HepG2 (cell line): ENCODE data around the gene TMEM117. TPM values are rescaled to one million over a fixed set of nuclear protein-coding genes. Genes with fewer than 3 reads are reported as not detected.

Source experiments
- ATAC-seq: fragments of 200-7000 bp; cut with Tn5 transposase; 3 replicates; pipeline ENCODE4 v1.9.1; 2020; ENCODE audit warnings: mild to moderate bottlenecking, moderate library complexity
- BruUV-seq: library from RNA; stranded (reverse); fragments of 400-500 nt; replicated peaks from 2 replicates; lab custom pipeline; 2021; lab: Mats Ljungman, UMichigan
- CTCF ChIA-PET: fragments of 300-600 bp; formaldehyde crosslinking; extraction: SDS; loops from one replicate; lab custom pipeline; 2021; ENCODE audit warnings: low total read pairs, inconsistent platforms, low intra/inter-chr PET ratio; lab: Yijun Ruan, JAX
- POLR2A ChIA-PET: fragments of 350-600 bp; sonication (Branson Sonifier 250); formaldehyde crosslinking; loops from one replicate; lab custom pipeline; 2020; ENCODE audit warnings: antibody characterized with exemption, inconsistent platforms; lab: Yijun Ruan, JAX
- DNase-seq: peaks from one replicate; pipeline ENCODE4 v3.0.0-alpha.2; 2015; ENCODE audit warnings: low spot score
- FAIRE-seq: peaks from 3 replicates; lab custom pipeline; 2011; peaks lifted over from hg19 to GRCh38; lab: Jason Lieb, UNC
- H2AFZ ChIP-seq: one replicate; pipeline ENCODE4 v1.6.1; 2011; ENCODE audit warnings: low read length, inconsistent platforms
- H3K27ac ChIP-seq: fragments of 300-600 bp; 3 replicates; pipeline ENCODE4 v1.8.0; 2011; ENCODE audit warnings: mixed run types, mild to moderate bottlenecking, mixed read lengths, low read length, inconsistent platforms; ENCODE audit not compliant: insufficient read depth; ENCODE audit errors: extremely low read length
- H3K27me3 ChIP-seq, 2 experiments: fragments of 200-600 bp in 1 of 2; 2 replicates in 1 of 2; 3 replicates in 1 of 2; pipeline versions ENCODE4 v1.6.0 to v1.8.0; 2011; ENCODE audit warnings: low read length in 2 of 2, mild to moderate bottlenecking in 2 of 2, moderate library complexity in 2 of 2, inconsistent platforms in 1 of 2; ENCODE audit not compliant: insufficient read depth in 2 of 2, control insufficient read depth in 1 of 2
- H3K36me3 ChIP-seq, 2 experiments: fragments of 200-600 bp in 1 of 2; replicated peaks in 1 of 2; 2 replicates in 1 of 2; 3 replicates in 1 of 2; pipeline versions ENCODE4 v1.5.1 to v1.8.0; 2011; ENCODE audit warnings: low read length in 2 of 2, inconsistent platforms in 1 of 2; ENCODE audit not compliant: insufficient read depth in 2 of 2, control insufficient read depth in 1 of 2
- H3K4me1 ChIP-seq: 2 replicates; pipeline ENCODE4 v1.5.1; 2012; ENCODE audit warnings: low read length, inconsistent platforms; ENCODE audit not compliant: insufficient read depth
- H3K4me2 ChIP-seq: 2 replicates; pipeline ENCODE4 v1.6.0; 2011; ENCODE audit warnings: low read depth, low read length, inconsistent platforms
- H3K4me3 ChIP-seq, 3 experiments: fragments of 200-600 bp in 1 of 3; sonication (generic), shearing (Covaris generic) in 1 of 3; replicated peaks in 1 of 3; 2 replicates each; pipeline ENCODE4 v1.5.1; 2011 to 2016; ENCODE audit warnings: low read length in 3 of 3, inconsistent platforms in 2 of 3, low read depth in 2 of 3, mild to moderate bottlenecking in 2 of 3, control low read depth in 1 of 3, mixed read lengths in 1 of 3; ENCODE audit not compliant: insufficient read depth in 1 of 3
- H3K79me2 ChIP-seq: one replicate; pipeline ENCODE4 v1.6.1; 2011; ENCODE audit warnings: low read length, inconsistent platforms; ENCODE audit not compliant: insufficient read depth
- H3K9ac ChIP-seq: 2 replicates; pipeline ENCODE4 v1.6.0; 2011; ENCODE audit warnings: mild to moderate bottlenecking, low read depth, low read length, inconsistent platforms; ENCODE audit not compliant: insufficient read depth
- H3K9me3 ChIP-seq: 2 replicates; pipeline ENCODE4 v1.5.1; 2012; ENCODE audit warnings: mild to moderate bottlenecking, low read length
- H4K20me1 ChIP-seq: 2 replicates; pipeline ENCODE4 v1.6.0; 2011; ENCODE audit warnings: inconsistent platforms, mild to moderate bottlenecking, low read length, moderate library complexity; ENCODE audit not compliant: insufficient read depth
- ARNT2 ChIP-seq: sonication (generic); formaldehyde crosslinking; IDR thresholded peaks from 2 replicates; pipeline ENCODE4 v1.8.0; 2022; ENCODE audit warnings: mild to moderate bottlenecking, low read depth, missing genetic modification reagents, moderate library complexity
- DNMT3B ChIP-seq: conservative IDR thresholded peaks from 2 replicates; pipeline ENCODE4 v1.6.1; 2016; ENCODE audit warnings: missing biosample characterization, control low read depth
- MTA1 ChIP-seq: sonication (generic); formaldehyde crosslinking; IDR thresholded peaks from 2 replicates; pipeline ENCODE4 v1.4.0; 2020; ENCODE audit warnings: missing genetic modification reagents, mild to moderate bottlenecking, borderline replicate concordance
- MTF2 ChIP-seq: sonication (generic); formaldehyde crosslinking; IDR thresholded peaks from 2 replicates; pipeline ENCODE4 v1.5.0; 2020; ENCODE audit warnings: missing genetic modification reagents, borderline replicate concordance
- NCOR1 ChIP-seq: fragments of 200-600 bp; sonication (generic); IDR thresholded peaks from 2 replicates; pipeline ENCODE4 v1.7.0; 2017; ENCODE audit warnings: antibody characterized with exemption, low read length, borderline replicate concordance
- NR2F6 ChIP-seq, 2 experiments: IDR thresholded peaks; 2 replicates each; pipeline ENCODE4 v1.6.1; 2016; ENCODE audit warnings: antibody characterized with exemption in 1 of 2, mild to moderate bottlenecking in 1 of 2
- TBL1XR1 ChIP-seq: fragments of 150-350 bp; IDR thresholded peaks from 2 replicates; pipeline ENCODE4 v1.6.1; 2014; ENCODE audit warnings: borderline replicate concordance, low read length; ENCODE audit not compliant: partially characterized antibody
- TBP ChIP-seq: sonication (generic); formaldehyde crosslinking; IDR thresholded peaks from 2 replicates; pipeline ENCODE4 v1.5.0; 2020; ENCODE audit warnings: missing genetic modification reagents
- ZSCAN22 ChIP-seq: sonication (generic); formaldehyde crosslinking; IDR thresholded peaks from 2 replicates; pipeline ENCODE4 v1.4.0; 2020; ENCODE audit warnings: mild to moderate bottlenecking, missing genetic modification reagents
- WGBS: methylation state at CpG from one replicate; pipeline ENCODE4 v1.1.6; 2017; ENCODE audit warnings: low lambda C conversion rate; 5-methylcytosine and 5-hydroxymethylcytosine counted together
- in situ Hi-C: cut with HindIII; loops from 2 replicates; pipeline ENCODE4 v1.10.0; 2017; ENCODE audit warnings: low pct_unique_long_range_greater_than_20kb; ENCODE audit not compliant: extremely low pct_ligation_motif_present
- intact Hi-C: fragments of 100-400 bp; cut with micrococcal nuclease; formaldehyde crosslinking; loops from one replicate; pipeline ENCODE4 v1.10.0; 2022; ENCODE audit not compliant: unreplicated experiment
- polyA plus RNA-seq, 8 experiments: library from polyadenylated mRNA; depleted of rRNA in 3 of 8; stranded (reverse) in 7 of 8; unstranded in 1 of 8; fragments of >200 nt; fragmentation: Illumina TruSeq in 4 of 8; extraction: Trizol in 4 of 8; gene quantifications; 2 replicates each; pipeline versions ENCODE4 v1.2.1 to v1.2.3, GENCODE V29; 2011 to 2016; ENCODE audit warnings: low read depth in 4 of 8, missing spikeins in 1 of 8, mixed read lengths in 1 of 8; ENCODE audit not compliant: insufficient read depth in 1 of 8
- total RNA-seq, 5 experiments: library from RNA; depleted of rRNA; stranded (reverse); fragments of >200 nt; fragmentation: Illumina TruSeq; extraction: Trizol; gene quantifications; 2 replicates each; pipeline ENCODE4 v1.2.3, GENCODE V29; 2016; ENCODE audit warnings: low read depth in 1 of 5
- TF ChIP-seq, protein P1 (sequence below): sonication (generic); formaldehyde crosslinking; IDR thresholded peaks from 2 replicates; pipeline ENCODE4 v1.4.0; 2020; ENCODE audit warnings: missing genetic modification reagents

TMEM117 gene
- total and polyA plus RNA-seq, 2 of the 13 experiments (the other 11 are each of a cell fraction or from before 2014, with no cell fraction given), result 2.8 to 8.5 TPM

DNA sequence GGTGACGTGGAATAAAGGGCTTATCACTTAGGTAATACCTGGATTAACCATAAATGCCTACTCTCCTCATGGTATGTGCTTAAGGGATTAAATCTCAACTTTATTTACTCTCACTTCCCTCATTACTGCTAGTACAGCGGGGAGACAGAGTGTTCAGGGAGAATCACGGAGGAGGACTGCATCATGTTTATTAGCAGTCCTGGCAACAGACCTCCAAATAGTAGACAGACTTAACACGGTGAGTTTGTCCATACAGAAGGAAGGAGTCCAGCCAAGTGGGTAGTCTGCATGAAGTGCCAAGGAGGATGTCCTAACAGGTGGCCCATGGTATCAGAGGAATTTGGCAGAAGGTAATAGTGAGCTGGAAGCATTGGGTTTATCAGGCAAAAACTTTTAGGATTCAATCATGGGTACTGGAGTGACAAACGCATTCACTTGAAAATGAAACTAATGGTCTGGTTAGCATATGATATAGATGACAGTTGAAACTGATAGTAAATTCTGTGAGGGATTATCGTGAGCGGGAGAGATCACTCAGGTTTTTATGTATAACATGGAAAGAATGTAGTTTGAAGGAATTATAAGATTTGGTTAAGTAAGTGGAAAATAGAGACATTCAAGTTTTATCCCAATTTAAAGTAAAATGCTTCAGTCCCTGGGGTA is 471.8 kb downstream of the TMEM117 start:
- Histone ChIP-seq H3K4me1 (no peaks in the 10 kb centered on the region), H3K9me3 (no peaks in the 10 kb centered on the region), H3K36me3 (no peaks in the 10 kb centered on the region), H3K4me2 (no peak overlapping the region), H3K79me2 (no peaks in the 10 kb centered on the region), H3K27ac (no peak overlapping the region), H2AFZ (no peak overlapping the region), H3K9ac (no peak overlapping the region), H3K27me3 (no peaks in the 10 kb centered on the region), H4K20me1 (no peaks in the 10 kb centered on the region), H3K4me3 (no peak overlapping the region)
- TF ChIP-seq TBP (CRISPR knock-in tag), result no peak
- no peak for TF ChIP-seq DNMT3B (CRISPR knock-in tag)
- no peak for TF ChIP-seq ARNT2 (CRISPR knock-in tag)
- no peak for TF ChIP-seq TBL1XR1
- no peak for TF ChIP-seq NCOR1
- no peak for TF ChIP-seq MTF2 (CRISPR knock-in tag)
- TF ChIP-seq ZSCAN22 (CRISPR knock-in tag), result no peak
- ATAC-seq (no peak), FAIRE-seq (no peak), DNase-seq (no peak)
- in situ Hi-C loops (no loop called here), intact Hi-C loops (no loop called here)
- WGBS, result 97% methylated on average over 7 of the region's 7 CpGs
- BruUV-seq, result no TSS peak
- ChIA-PET CTCF (no interaction called here), POLR2A (no interaction called here)

DNA sequence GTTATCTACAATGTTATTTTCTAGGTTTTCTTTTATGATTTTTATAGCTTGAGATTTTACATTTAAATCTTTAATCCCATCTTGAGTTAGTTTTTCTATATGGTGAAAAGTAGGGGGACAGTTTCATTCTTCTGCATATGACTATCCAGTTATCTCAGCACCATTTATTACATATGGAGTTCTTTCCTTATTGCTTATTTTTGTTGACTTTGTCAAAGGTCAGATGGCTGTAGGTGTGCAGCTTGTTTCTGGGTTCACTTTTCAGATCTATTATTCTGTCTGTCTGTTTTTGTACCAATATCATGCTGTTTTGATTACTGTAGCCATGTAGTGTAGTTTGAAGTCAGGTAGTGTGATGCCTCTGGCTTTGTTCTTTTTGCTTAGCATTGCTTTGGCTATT is 477.3 kb downstream of the TMEM117 start:
- TF ChIP-seq, protein P1, sequence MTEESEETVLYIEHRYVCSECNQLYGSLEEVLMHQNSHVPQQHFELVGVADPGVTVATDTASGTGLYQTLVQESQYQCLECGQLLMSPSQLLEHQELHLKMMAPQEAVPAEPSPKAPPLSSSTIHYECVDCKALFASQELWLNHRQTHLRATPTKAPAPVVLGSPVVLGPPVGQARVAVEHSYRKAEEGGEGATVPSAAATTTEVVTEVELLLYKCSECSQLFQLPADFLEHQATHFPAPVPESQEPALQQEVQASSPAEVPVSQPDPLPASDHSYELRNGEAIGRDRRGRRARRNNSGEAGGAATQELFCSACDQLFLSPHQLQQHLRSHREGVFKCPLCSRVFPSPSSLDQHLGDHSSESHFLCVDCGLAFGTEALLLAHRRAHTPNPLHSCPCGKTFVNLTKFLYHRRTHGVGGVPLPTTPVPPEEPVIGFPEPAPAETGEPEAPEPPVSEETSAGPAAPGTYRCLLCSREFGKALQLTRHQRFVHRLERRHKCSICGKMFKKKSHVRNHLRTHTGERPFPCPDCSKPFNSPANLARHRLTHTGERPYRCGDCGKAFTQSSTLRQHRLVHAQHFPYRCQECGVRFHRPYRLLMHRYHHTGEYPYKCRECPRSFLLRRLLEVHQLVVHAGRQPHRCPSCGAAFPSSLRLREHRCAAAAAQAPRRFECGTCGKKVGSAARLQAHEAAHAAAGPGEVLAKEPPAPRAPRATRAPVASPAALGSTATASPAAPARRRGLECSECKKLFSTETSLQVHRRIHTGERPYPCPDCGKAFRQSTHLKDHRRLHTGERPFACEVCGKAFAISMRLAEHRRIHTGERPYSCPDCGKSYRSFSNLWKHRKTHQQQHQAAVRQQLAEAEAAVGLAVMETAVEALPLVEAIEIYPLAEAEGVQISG (CRISPR knock-in tag), result no peak
- TF ChIP-seq MTA1, result no peak
- TF ChIP-seq NR2F6 (IDR thresholded peaks at IDR 0.05), result no peak
- TF ChIP-seq NR2F6 (CRISPR knock-in tag; IDR thresholded peaks at IDR 0.05), result no peak
- no peak for FAIRE-seq
- H3K4me3 ChIP-seq, result no peak overlapping the region
- ATAC-seq, result no peak
- H3K9me3 ChIP-seq, result no peaks in the 10 kb centered on the region
- intact Hi-C loops (no loop called here), in situ Hi-C loops (no loop called here)
- no TSS peak for BruUV-seq
- no peak for DNase-seq
- ChIA-PET CTCF (no interaction called here), POLR2A (no interaction called here)
- H3K79me2 ChIP-seq, result no peaks in the 10 kb centered on the region
- no peaks in the 10 kb centered on the region for H3K27me3 ChIP-seq
- no peak overlapping the region for H2AFZ ChIP-seq
- H3K4me1 ChIP-seq, result peaks cover 11% of the 10 kb centered on the region
- no peak overlapping the region for H3K27ac ChIP-seq
- no peak overlapping the region for H3K9ac ChIP-seq
- no peaks in the 10 kb centered on the region for H4K20me1 ChIP-seq
- H3K4me2 ChIP-seq, result no peak overlapping the region
- H3K36me3 ChIP-seq, result no peaks in the 10 kb centered on the region
